Spleen (tissue), 11 donors: ENCODE measurements around the gene BTG2. TPM values are rescaled to one million over a fixed set of nuclear protein-coding genes. Genes with fewer than 3 reads are reported as not detected.

Experiments used
- DNase-seq: peaks from one replicate; pipeline ENCODE4 v3.0.0-alpha.2; 2020
- H3K27ac ChIP-seq, 8 donors: fragments of 200-600 bp; sonication (generic) in 7 of 8; 1 replicate in 4 of 8; 2 replicates in 4 of 8; pipeline versions ENCODE4 v1.5.0 to v1.8.0; 2016 to 2021; ENCODE audit warnings: inconsistent platforms in 4 of 8, mild to moderate bottlenecking in 4 of 8, moderate library complexity in 1 of 8
- H3K27me3 ChIP-seq, 7 donors: fragments of 200-600 bp; sonication (generic) in 6 of 7; replicated peaks in 1 of 7; 1 replicate in 4 of 7; 2 replicates in 3 of 7; pipeline versions ENCODE4 v1.5.0 to v1.8.0; 2016 to 2021; ENCODE audit warnings: inconsistent platforms in 3 of 7, mild to moderate bottlenecking in 1 of 7
- H3K36me3 ChIP-seq, 6 donors: fragments of 200-600 bp; sonication (generic) in 5 of 6; 1 replicate in 4 of 6; 2 replicates in 2 of 6; pipeline versions ENCODE4 v1.5.0 to v1.8.0; 2016 to 2021; ENCODE audit warnings: inconsistent platforms in 2 of 6
- H3K4me1 ChIP-seq, 6 donors: fragments of 200-600 bp; sonication (generic) in 5 of 6; 1 replicate in 3 of 6; 2 replicates in 3 of 6; pipeline versions ENCODE4 v1.5.0 to v1.8.0; 2016 to 2021; ENCODE audit warnings: inconsistent platforms in 3 of 6
- H3K4me3 ChIP-seq, 8 donors: fragments of 200-600 bp; sonication (generic) in 7 of 8; 1 replicate in 4 of 8; 2 replicates in 4 of 8; pipeline versions ENCODE4 v1.5.0 to v1.8.0; 2016 to 2021; ENCODE audit warnings: inconsistent platforms in 4 of 8, mild to moderate bottlenecking in 4 of 8, moderate library complexity in 2 of 8
- H3K9me3 ChIP-seq, 8 donors: fragments of 200-600 bp; sonication (generic) in 7 of 8; 1 replicate in 4 of 8; 2 replicates in 4 of 8; pipeline versions ENCODE4 v1.5.0 to v1.8.0; 2016 to 2021; ENCODE audit warnings: inconsistent platforms in 4 of 8
- CTCF ChIP-seq, 11 experiments: fragments of 200-600 bp in 7 of 11; fragments of 450-650 bp in 4 of 11; sonication (generic) in 4 of 11; IDR thresholded peaks in 8 of 11; conservative IDR thresholded peaks in 3 of 11; 1 replicate in 7 of 11; 2 replicates in 4 of 11; pipeline versions ENCODE4 v1.4.0 to v1.8.0; 2016 to 2021; ENCODE audit warnings: antibody characterized with exemption in 11 of 11, inconsistent platforms in 4 of 11, mild to moderate bottlenecking in 1 of 11
- POLR2A ChIP-seq, 3 donors: fragments of 450-650 bp; IDR thresholded peaks; one replicate each; pipeline ENCODE4 v1.5.1; 2017; ENCODE audit warnings: antibody characterized with exemption in 3 of 3, mild to moderate bottlenecking in 1 of 3
- POLR2AphosphoS5 ChIP-seq, 3 donors: sonication (generic); formaldehyde crosslinking; IDR thresholded peaks; one replicate each; pipeline ENCODE4 v1.5.1; 2017; ENCODE audit warnings: antibody characterized with exemption in 3 of 3
- WGBS, 5 donors: extraction: QIAGEN DNeasy Blood & Tissue Kit in 3 of 5; methylation state at CpG; one replicate each; pipeline versions ENCODE4 v1.1.5 to v1.1.7; 2013 to 2018; 5-methylcytosine and 5-hydroxymethylcytosine counted together
- intact Hi-C: fragments of 100-400 bp; cut with DNase I; formaldehyde crosslinking; loops from one replicate; pipeline ENCODE4 v1.15.0; 2023; ENCODE audit warnings: low total_unique reads
- polyA plus RNA-seq, 3 donors: library from polyadenylated mRNA; stranded (reverse); fragments of 200-250 nt; gene quantifications; one replicate each; pipeline ENCODE4 v1.2.1, GENCODE V29; 2013
- total RNA-seq, 7 donors: library from RNA; depleted of rRNA in 3 of 7; stranded (reverse); fragments of >200 nt in 3 of 7; fragmentation: NEBNext Ultra II Directional in 4 of 7; extraction: Animal tissue kit (Norgen Biotek cat#: 25700) in 4 of 7; gene quantifications; one replicate each; pipeline versions ENCODE4 v1.1.0 to v1.2.1, GENCODE V29; 2016 to 2021
- donor health status: healthy with polysubstance abuse.
- donor health status: DM: no; HTN: no; CAD: no; lungs with moderate emphysema.
- donor health status: DM: no; HTN: no; CAD: no.
- donor health status: Bipolar disorder and iron deficiency.
- donor health status: healthy.
- donor health status: DM: no; HTN: no; CAD: no.
- donor health status: DM: yes; HTN: yes; CAD: no.

The BTG2 gene
- total and polyA plus RNA-seq, 10 donors: 55.5 to 186 (median 124) TPM

- Histone ChIP-seq H3K27me3 (no peaks in the 10 kb centered on the region), H3K27ac (peak overlapping the region in 2 of 8 donors; percentile 88 to 89), H3K36me3 (no peaks in the 10 kb centered on the region), H3K9me3 (no peaks in the 10 kb centered on the region), H3K4me3 (no peak overlapping the region), H3K4me1 (peaks cover 32 to 95% (median 72%) of the 10 kb centered on the region in 6 donors)
- TF ChIP-seq POLR2AphosphoS5 (IDR thresholded peaks at IDR 0.05): no peak
- no peak for TF ChIP-seq POLR2A (IDR thresholded peaks at IDR 0.05)
- TF ChIP-seq CTCF (IDR thresholded peaks at IDR 0.05 in 8 of 11, conservative IDR thresholded peaks at IDR 0.05 in 3 of 11): no peak
- WGBS, 5 donors: 90 to 97% (median 91%) methylated on average over 11 of the region's 11 CpGs
- DNase-seq: peak; percentile 51
- intact Hi-C loops: no loop called here
Observed at GRCh38 chr1:203275656-203276272, 29.6 kb upstream of the BTG2 start.

- peak overlapping the region in 4 of 8 donors; percentile 80 to 87 (median 84) for H3K27ac ChIP-seq
- no peaks in the 10 kb centered on the region for H3K9me3 ChIP-seq
- no peaks in the 10 kb centered on the region for H3K27me3 ChIP-seq
- intact Hi-C loops: no loop called here
- no peak for DNase-seq
- no peaks in the 10 kb centered on the region for H3K36me3 ChIP-seq
- no peak overlapping the region for H3K4me3 ChIP-seq
- TF ChIP-seq CTCF (IDR thresholded peaks at IDR 0.05 in 8 of 11, conservative IDR thresholded peaks at IDR 0.05 in 3 of 11) (no peak), POLR2AphosphoS5 (IDR thresholded peaks at IDR 0.05) (no peak), POLR2A (IDR thresholded peaks at IDR 0.05) (no peak)
- H3K4me1 ChIP-seq: peaks cover 27 to 95% (median 68%) of the 10 kb centered on the region in 6 donors
- WGBS, 5 donors: 71 to 95% (median 85%) methylated on average over 5 of the region's 5 CpGs
Observed at GRCh38 chr1:203276408-203276807, 28.9 kb upstream of the BTG2 start.

GRCh38 chr1:203276916-203277545, 28.3 kb upstream of the BTG2 start:
- no peak for TF ChIP-seq POLR2A (IDR thresholded peaks at IDR 0.05)
- no peak for TF ChIP-seq CTCF (IDR thresholded peaks at IDR 0.05 in 8 of 11, conservative IDR thresholded peaks at IDR 0.05 in 3 of 11)
- TF ChIP-seq POLR2AphosphoS5 (IDR thresholded peaks at IDR 0.05): no peak
- H3K9me3 ChIP-seq: no peaks in the 10 kb centered on the region
- peaks cover 27 to 95% (median 68%) of the 10 kb centered on the region in 6 donors for H3K4me1 ChIP-seq
- H3K36me3 ChIP-seq: no peaks in the 10 kb centered on the region
- intact Hi-C loops: no loop called here
- no peaks in the 10 kb centered on the region for H3K27me3 ChIP-seq
- H3K4me3 ChIP-seq: no peak overlapping the region
- 65 to 79% (median 77%) methylated on average over 9 of the region's 9 CpGs for WGBS, 5 donors
- DNase-seq: peak; percentile 78
- H3K27ac ChIP-seq: peak overlapping the region; percentile 24 to 87 (median 80)
